Upper lobe of right lung (tissue), 1 donor: ENCODE measurements around the gene TEKTIP1. TPM values are rescaled to one million over a fixed set of nuclear protein-coding genes. Genes with fewer than 3 reads are reported as not detected.

Experiments used
- ATAC-seq: fragments of 200-7000 bp; cut with Tn5 transposase; one replicate; pipeline ENCODE4 v1.9.1; 2020; ENCODE audit warnings: mild to moderate bottlenecking, moderate library complexity
- DNase-seq: peaks from one replicate; pipeline ENCODE4 v3.0.0-alpha.2; 2020
- H3K27ac ChIP-seq: fragments of 200-600 bp; one replicate; pipeline ENCODE4 v1.8.0; 2022
- H3K27me3 ChIP-seq: fragments of 200-600 bp; one replicate; pipeline ENCODE4 v1.8.0; 2022; ENCODE audit warnings: mild to moderate bottlenecking
- H3K36me3 ChIP-seq: fragments of 200-600 bp; one replicate; pipeline ENCODE4 v1.8.0; 2022
- H3K4me1 ChIP-seq: fragments of 200-600 bp; one replicate; pipeline ENCODE4 v1.8.0; 2022
- H3K4me3 ChIP-seq: fragments of 200-600 bp; one replicate; pipeline ENCODE4 v1.8.0; 2022; ENCODE audit warnings: mild to moderate bottlenecking
- H3K9me3 ChIP-seq: fragments of 200-600 bp; one replicate; pipeline ENCODE4 v1.8.0; 2022
- intact Hi-C: fragments of 100-400 bp; cut with DNase I; formaldehyde crosslinking; loops from one replicate; pipeline ENCODE4 v1.11.0; 2022
- total RNA-seq: library from RNA; stranded (reverse); fragmentation: NEBNext Ultra II Directional; extraction: Animal tissue kit (Norgen Biotek cat#: 25700); gene quantifications from one replicate; pipeline ENCODE4 v1.2.1, GENCODE V29; 2021
- TF ChIP-seq, protein P1 (sequence below): fragments of 200-600 bp; IDR thresholded peaks from one replicate; pipeline ENCODE4 v1.8.0; 2022; ENCODE audit warnings: antibody characterized with exemption
- donor health status: DM: no; HTN: yes; CAD: no; lungs with severe emphysema.

Gene TEKTIP1
- total RNA-seq, 1 donor from 2014 or later = 3.2 TPM

- no peak for DNase-seq
- ATAC-seq = no peak
- Histone ChIP-seq H3K27me3 (no peaks in the 10 kb centered on the region), H3K27ac (no peak overlapping the region), H3K9me3 (no peaks in the 10 kb centered on the region), H3K36me3 (peaks cover 70% of the 10 kb centered on the region), H3K4me1 (no peaks in the 10 kb centered on the region), H3K4me3 (no peak overlapping the region)
- TF ChIP-seq, protein P1, sequence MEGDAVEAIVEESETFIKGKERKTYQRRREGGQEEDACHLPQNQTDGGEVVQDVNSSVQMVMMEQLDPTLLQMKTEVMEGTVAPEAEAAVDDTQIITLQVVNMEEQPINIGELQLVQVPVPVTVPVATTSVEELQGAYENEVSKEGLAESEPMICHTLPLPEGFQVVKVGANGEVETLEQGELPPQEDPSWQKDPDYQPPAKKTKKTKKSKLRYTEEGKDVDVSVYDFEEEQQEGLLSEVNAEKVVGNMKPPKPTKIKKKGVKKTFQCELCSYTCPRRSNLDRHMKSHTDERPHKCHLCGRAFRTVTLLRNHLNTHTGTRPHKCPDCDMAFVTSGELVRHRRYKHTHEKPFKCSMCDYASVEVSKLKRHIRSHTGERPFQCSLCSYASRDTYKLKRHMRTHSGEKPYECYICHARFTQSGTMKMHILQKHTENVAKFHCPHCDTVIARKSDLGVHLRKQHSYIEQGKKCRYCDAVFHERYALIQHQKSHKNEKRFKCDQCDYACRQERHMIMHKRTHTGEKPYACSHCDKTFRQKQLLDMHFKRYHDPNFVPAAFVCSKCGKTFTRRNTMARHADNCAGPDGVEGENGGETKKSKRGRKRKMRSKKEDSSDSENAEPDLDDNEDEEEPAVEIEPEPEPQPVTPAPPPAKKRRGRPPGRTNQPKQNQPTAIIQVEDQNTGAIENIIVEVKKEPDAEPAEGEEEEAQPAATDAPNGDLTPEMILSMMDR = no peak
- intact Hi-C loops = no loop called here
These were observed 8.6 kb upstream of the TEKTIP1 start for GRCh38 chr19:3530389-3530788.

- TF ChIP-seq, protein P1 = no peak
- ATAC-seq (no peak), DNase-seq (no peak)
- Histone ChIP-seq H3K27me3 (no peaks in the 10 kb centered on the region), H3K9me3 (no peaks in the 10 kb centered on the region), H3K4me3 (no peak overlapping the region), H3K36me3 (peaks cover 72% of the 10 kb centered on the region), H3K4me1 (no peaks in the 10 kb centered on the region), H3K27ac (no peak overlapping the region)
- intact Hi-C loops = no loop called here
These were observed 7.3 kb upstream of the TEKTIP1 start for GRCh38 chr19:3531716-3532115.

GRCh38 chr19:3532154-3532786 is 6.7 kb upstream of the TEKTIP1 start:
- Histone ChIP-seq H3K36me3 (peaks cover 67% of the 10 kb centered on the region), H3K27me3 (no peaks in the 10 kb centered on the region), H3K4me3 (no peak overlapping the region), H3K4me1 (no peaks in the 10 kb centered on the region), H3K9me3 (no peaks in the 10 kb centered on the region), H3K27ac (no peak overlapping the region)
- no peak for ATAC-seq
- intact Hi-C loops = no loop called here
- TF ChIP-seq, protein P1 = no peak
- DNase-seq = no peak

- Histone ChIP-seq H3K36me3 (peaks cover 61% of the 10 kb centered on the region), H3K27ac (no peak overlapping the region), H3K4me1 (no peaks in the 10 kb centered on the region), H3K9me3 (no peaks in the 10 kb centered on the region), H3K27me3 (no peaks in the 10 kb centered on the region), H3K4me3 (no peak overlapping the region)
- TF ChIP-seq, protein P1 = no peak
- ATAC-seq (no peak), DNase-seq (no peak)
- intact Hi-C loops = no loop called here
These were observed 5.9 kb upstream of the TEKTIP1 start for GRCh38 chr19:3533033-3533432.

DNA sequence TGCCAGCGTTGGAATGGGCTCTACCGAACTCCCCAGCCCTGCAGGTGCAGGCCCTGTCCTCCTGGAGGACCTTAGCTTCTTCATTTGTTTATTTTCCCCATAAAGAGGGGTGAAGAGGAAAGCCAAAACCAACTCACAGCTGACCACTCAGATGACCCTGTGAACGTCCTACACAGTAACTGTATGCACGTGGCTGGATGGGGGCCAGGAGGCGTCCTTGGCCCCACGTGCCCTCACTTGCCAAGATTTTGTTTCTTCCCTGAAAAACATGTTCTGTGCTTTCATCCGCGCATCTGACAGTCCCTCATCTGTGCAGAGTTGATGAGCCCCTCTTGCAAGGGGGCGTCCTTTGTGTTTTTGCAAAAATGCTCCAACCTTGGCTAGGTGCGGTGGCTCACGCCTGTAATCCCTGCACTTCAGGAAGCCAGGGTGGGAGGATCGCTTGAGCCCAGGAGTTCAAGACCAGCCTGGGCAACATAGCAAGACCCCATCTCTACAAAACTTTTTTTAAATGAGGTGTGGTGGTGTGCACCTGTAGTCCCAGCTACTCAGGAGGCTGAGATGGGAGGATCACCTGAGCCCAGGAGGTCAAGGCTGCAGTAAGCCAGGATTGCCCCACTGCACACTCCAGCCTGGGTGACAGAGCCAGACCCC is 5.3 kb upstream of the TEKTIP1 start:
- ATAC-seq = no peak
- Histone ChIP-seq H3K36me3 (peaks cover 61% of the 10 kb centered on the region), H3K9me3 (no peaks in the 10 kb centered on the region), H3K4me3 (no peak overlapping the region), H3K4me1 (no peaks in the 10 kb centered on the region), H3K27ac (no peak overlapping the region), H3K27me3 (no peaks in the 10 kb centered on the region)
- intact Hi-C loops = no loop called here
- TF ChIP-seq, protein P1 = no peak
- no peak for DNase-seq
